GM12878 (cell line): ENCODE measurements around the gene ANAPC7.

Source experiments
- CEBPB ChIP-seq, 2 experiments: fragments of 150-350 bp in 1 of 2; IDR thresholded peaks; 2 replicates each; pipeline ENCODE4 v1.6.1; 2012 to 2014; ENCODE audit warnings: low read depth in 2 of 2, low read length in 2 of 2, borderline replicate concordance in 1 of 2, inconsistent platforms in 1 of 2
- CTCF ChIP-seq, 3 experiments: IDR thresholded peaks in 2 of 3; conservative IDR thresholded peaks in 1 of 3; 2 replicates each; pipeline ENCODE4 v1.5.1; 2011; ENCODE audit warnings: low read depth in 3 of 3, low read length in 3 of 3, mild to moderate bottlenecking in 3 of 3, control low read depth in 2 of 3, moderate library complexity in 2 of 3, inconsistent platforms in 1 of 3, mixed read lengths in 1 of 3; ENCODE audit not compliant: control insufficient read depth in 2 of 3, insufficient read depth in 1 of 3; ENCODE audit errors: extremely low read depth in 1 of 3
- MAX ChIP-seq: IDR thresholded peaks from 2 replicates; pipeline ENCODE4 v1.6.1; 2012; ENCODE audit warnings: low read depth, low read length, improper control_type of control experiment
- POLR2A ChIP-seq: IDR thresholded peaks from 2 replicates; pipeline ENCODE4 v1.6.1; 2011; ENCODE audit warnings: low read depth, mild to moderate bottlenecking, low read length
- PRDM15 ChIP-seq: fragments of 450-650 bp; formaldehyde crosslinking; IDR thresholded peaks from 2 replicates; pipeline ENCODE4 v1.4.0; 2020; ENCODE audit warnings: mild to moderate bottlenecking, moderate library complexity
- SPI1 ChIP-seq: IDR thresholded peaks from 2 replicates; pipeline ENCODE4 v1.6.1; 2011; ENCODE audit warnings: low read depth, mild to moderate bottlenecking, low read length, moderate library complexity, borderline replicate concordance; ENCODE audit not compliant: insufficient read depth
- SREBF2 ChIP-seq: IDR thresholded peaks from 2 replicates; pipeline ENCODE4 v1.6.1; 2012; ENCODE audit warnings: mild to moderate bottlenecking, low read length
- TARDBP ChIP-seq: IDR thresholded peaks from 2 replicates; pipeline ENCODE4 v1.6.1; 2016; ENCODE audit warnings: borderline replicate concordance
- USF2 ChIP-seq: IDR thresholded peaks from 2 replicates; pipeline ENCODE4 v1.6.1; 2011; ENCODE audit warnings: low read depth, low read length, improper control_type of control experiment, borderline replicate concordance
- ZBTB4 ChIP-seq: fragments of 450-650 bp; formaldehyde crosslinking; IDR thresholded peaks from 2 replicates; pipeline ENCODE4 v1.4.0; 2022; ENCODE audit warnings: mild to moderate bottlenecking, moderate library complexity

- TF ChIP-seq POLR2A (no peak), SPI1 (no peak), MAX (no peak), CTCF (IDR thresholded peaks at IDR 0.05 in 2 of 3, conservative IDR thresholded peaks at IDR 0.05 in 1 of 3; ENCODE audit: control insufficient read depth in 2 of 3, extremely low read depth in 1 of 3, insufficient read depth in 1 of 3, low read depth in 3 of 3, low read length in 3 of 3) (no peak), PRDM15 (CRISPR knock-in tag) (no peak), TARDBP (no peak), ZBTB4 (CRISPR knock-in tag) (no peak), USF2 (no peak), SREBF2 (no peak), CEBPB (IDR thresholded peaks at IDR 0.05; ENCODE audit: borderline replicate concordance in 1 of 2, low read depth in 2 of 2, low read length in 2 of 2) (no peak)
These were observed 32.7 kb upstream of the ANAPC7 start for GRCh38 chr12:110436231-110436630.
